GM18499 (cell line): ENCODE data around the gene DCPS.
"Not testable (repeated sequence)": the region's sequence is repeated elsewhere in the genome, so short reads cannot be mapped to it uniquely, and the experiment has no call there.

Source experiments
- ATAC-seq: cut with Tn5 transposase; IDR thresholded peaks from one replicate; pipeline ENCODE4 v1.9.1; 2021; ENCODE audit warnings: moderate number of reproducible peaks; ENCODE audit not compliant: insufficient read depth, unreplicated experiment

Gene DCPS

GRCh38 chr11:126393143-126393542, 89.3 kb downstream of the DCPS start:
- ATAC-seq = no peak

DNA sequence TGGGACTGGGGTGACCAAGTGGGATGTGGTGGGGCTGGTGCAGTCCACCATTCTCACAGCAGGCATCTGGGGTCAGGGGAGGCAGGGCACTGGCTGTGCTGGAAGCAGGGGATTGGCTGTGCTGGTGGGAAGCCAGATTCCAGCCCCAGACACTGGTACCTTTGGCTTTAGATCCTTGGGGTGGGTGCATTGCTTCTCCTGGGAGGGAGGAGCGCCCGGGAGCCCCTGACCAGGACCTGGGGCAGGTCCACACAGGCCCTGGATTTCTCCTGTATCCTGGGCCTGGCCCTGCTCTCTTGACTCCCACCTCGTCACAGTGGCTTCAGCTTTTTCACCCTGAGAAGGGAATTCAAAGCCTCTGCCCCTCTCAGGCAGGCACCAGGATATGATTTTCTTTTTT, 90.2 kb downstream of the DCPS start:
- no peak for ATAC-seq

DNA sequence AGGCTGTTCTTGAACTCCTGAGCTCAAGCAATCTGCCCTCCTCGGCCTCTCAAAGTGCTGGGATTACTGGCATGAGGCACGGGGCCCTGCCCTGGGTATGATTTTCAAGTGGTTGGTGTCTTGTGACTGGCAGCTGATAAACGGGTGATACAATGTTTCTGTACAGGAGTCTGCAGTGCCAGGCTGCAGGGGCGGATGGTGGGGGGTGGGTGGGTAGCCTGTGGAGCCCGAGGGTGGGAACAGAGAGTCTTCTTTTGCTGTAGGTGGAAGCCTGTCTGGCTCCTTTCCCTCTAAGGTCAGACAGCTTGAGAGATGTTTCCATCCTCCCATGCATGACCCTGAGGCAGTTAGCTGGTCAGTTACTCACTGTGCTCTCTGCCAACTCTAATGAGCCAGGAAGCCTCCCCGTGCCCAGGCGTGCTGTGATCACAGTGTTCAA, 90.8 kb downstream of the DCPS start:
- ATAC-seq = not testable (repeated sequence)
